HCT116 (cell line): ENCODE measurements around the gene VCAM1.

Source experiments
- CTCF ChIP-seq, 3 experiments: fragments of 200-600 bp in 1 of 3; sonication (generic) in 1 of 3; IDR thresholded peaks in 2 of 3; conservative IDR thresholded peaks in 1 of 3; 2 replicates each; pipeline ENCODE4 v1.5.1; 2012 to 2017; ENCODE audit warnings: low read depth in 2 of 3, low read length in 2 of 3, antibody characterized with exemption in 1 of 3, borderline replicate concordance in 1 of 3, control low read depth in 1 of 3, mild to moderate bottlenecking in 1 of 3, mixed read lengths in 1 of 3, mixed run types in 1 of 3, moderate library complexity in 1 of 3; ENCODE audit not compliant: insufficient read depth in 1 of 3
- SIN3A ChIP-seq: IDR thresholded peaks from 2 replicates; pipeline ENCODE4 v1.6.1; 2012; ENCODE audit warnings: low read depth

DNA sequence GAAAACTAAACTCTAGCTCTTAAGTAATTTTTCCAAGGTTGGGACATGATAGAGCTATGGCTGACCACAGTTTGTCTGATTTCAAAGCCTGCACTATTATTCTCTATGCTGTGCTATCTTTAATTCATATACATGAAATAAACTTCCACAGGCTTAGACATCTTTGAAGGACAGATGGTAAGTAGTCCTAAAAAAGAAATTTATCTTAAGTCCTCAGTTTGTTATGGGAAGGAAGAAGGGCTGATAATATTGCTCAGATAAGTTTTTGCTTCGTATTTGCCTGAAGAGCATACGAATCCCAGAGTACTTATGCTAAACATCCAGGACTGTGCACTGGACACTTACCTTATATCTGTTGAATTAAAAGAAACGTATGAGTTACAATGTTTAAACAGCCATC lies 39.6 kb downstream of the VCAM1 start:
- TF ChIP-seq CTCF (IDR thresholded peaks at IDR 0.05 in 2 of 3, conservative IDR thresholded peaks at IDR 0.05 in 1 of 3; ENCODE audit: borderline replicate concordance in 1 of 3, insufficient read depth in 1 of 3, low read depth in 2 of 3, low read length in 2 of 3) (no peak), SIN3A (no peak)
